Body of pancreas (tissue), 4 donors: ENCODE data around the gene ACP7. TPM values are rescaled to one million over a fixed set of nuclear protein-coding genes. Genes with fewer than 3 reads are reported as not detected.
A peak's percentile ranks its signal among the peaks of the same experiment; 100 is the strongest.

Source experiments
- ATAC-seq: fragments of 150-250 bp; one replicate; pipeline ENCODE4 v1.9.1; 2016
- DNase-seq, 4 donors: peaks; one replicate each; pipeline ENCODE4 v3.0.0-alpha.2; 2019
- H3K27ac ChIP-seq, 4 donors: fragments of 200-600 bp; sonication (generic); 1 replicate in 3 of 4; 2 replicates in 1 of 4; pipeline versions ENCODE4 v1.5.1 to v1.6.1; 2016 to 2019; ENCODE audit warnings: mild to moderate bottlenecking in 1 of 4, mixed read lengths in 1 of 4, moderate library complexity in 1 of 4
- H3K27me3 ChIP-seq, 2 donors: fragments of 200-600 bp; sonication (generic); one replicate each; pipeline ENCODE4 v1.6.0; 2016; ENCODE audit warnings: mild to moderate bottlenecking in 1 of 2
- H3K36me3 ChIP-seq, 2 donors: fragments of 200-600 bp; sonication (generic); replicated peaks in 1 of 2; 2 replicates each; pipeline ENCODE4 v1.5.1; 2016; ENCODE audit warnings: low read depth in 2 of 2; ENCODE audit not compliant: insufficient read depth in 1 of 2
- H3K4me1 ChIP-seq: fragments of 200-600 bp; sonication (generic); one replicate; pipeline ENCODE4 v1.6.0; 2016
- H3K4me3 ChIP-seq, 2 donors: fragments of 200-600 bp; sonication (generic); 1 replicate in 1 of 2; 2 replicates in 1 of 2; pipeline ENCODE4 v1.5.1; 2016 to 2019
- H3K9me3 ChIP-seq, 3 donors: fragments of 200-600 bp; sonication (generic); 1 replicate in 2 of 3; 2 replicates in 1 of 3; pipeline ENCODE4 v1.5.1; 2016
- CTCF ChIP-seq, 7 experiments: fragments of 450-650 bp in 4 of 7; fragments of 200-600 bp in 3 of 7; sonication (generic) in 3 of 7; IDR thresholded peaks; one replicate each; pipeline ENCODE4 v1.5.1; 2016 to 2019; ENCODE audit warnings: antibody characterized with exemption in 7 of 7
- POLR2A ChIP-seq, 3 donors: fragments of 450-650 bp; IDR thresholded peaks; one replicate each; pipeline ENCODE4 v1.6.1; 2016; ENCODE audit warnings: antibody characterized with exemption in 3 of 3, mild to moderate bottlenecking in 2 of 3
- WGBS, 2 donors: methylation state at CpG; one replicate each; pipeline ENCODE4 v1.1.5; 2017; 5-methylcytosine and 5-hydroxymethylcytosine counted together
- intact Hi-C: fragments of 100-400 bp; cut with DNase I; formaldehyde crosslinking; loops from one replicate; pipeline ENCODE4 v1.15.1; 2023
- total RNA-seq, 2 donors: library from RNA; depleted of rRNA; stranded (reverse); fragments of >200 nt; gene quantifications; one replicate each; pipeline ENCODE4 v1.1.0, GENCODE V29; 2016

ACP7 gene
- total RNA-seq, 2 donors from 2014 or later: not detected

GRCh38 chr19:39145180-39145953 is 61.2 kb downstream of the ACP7 start:
- 40 to 48% methylated on average over 11 to 26 of the region's 26 CpGs for WGBS, 2 donors
- peak; percentile 57 for ATAC-seq
- Histone ChIP-seq H3K27me3 (no peaks in the 10 kb centered on the region), H3K36me3 (no peaks in the 10 kb centered on the region), H3K27ac (peak overlapping the region; percentile 71 to 84 (median 76)), H3K4me3 (no peak overlapping the region), H3K4me1 (peaks cover 51% of the 10 kb centered on the region), H3K9me3 (no peaks in the 10 kb centered on the region)
- TF ChIP-seq CTCF (IDR thresholded peaks at IDR 0.05): no peak
- no peak for TF ChIP-seq POLR2A (IDR thresholded peaks at IDR 0.05)
- peak in 3 of 4 donors; percentile 31 to 67 (median 63) for DNase-seq
- intact Hi-C loops: no loop called here

GRCh38 chr19:39146091-39146490 is 61.9 kb downstream of the ACP7 start:
- no peak overlapping the region for H3K4me3 ChIP-seq
- no peak for ATAC-seq
- TF ChIP-seq POLR2A (IDR thresholded peaks at IDR 0.05): no peak
- no peak for TF ChIP-seq CTCF (IDR thresholded peaks at IDR 0.05)
- no peaks in the 10 kb centered on the region for H3K9me3 ChIP-seq
- peaks cover 44% of the 10 kb centered on the region for H3K4me1 ChIP-seq
- no peak for DNase-seq
- intact Hi-C loops: no loop called here
- peak overlapping the region; percentile 71 to 84 (median 76) for H3K27ac ChIP-seq
- WGBS, 2 donors: 95% methylated on average over 1 of the region's 1 CpG
- no peaks in the 10 kb centered on the region for H3K36me3 ChIP-seq
- H3K27me3 ChIP-seq: no peaks in the 10 kb centered on the region

- Histone ChIP-seq H3K4me3 (no peak overlapping the region), H3K27me3 (no peaks in the 10 kb centered on the region), H3K36me3 (no peaks in the 10 kb centered on the region), H3K27ac (peak overlapping the region; percentile 71 to 84 (median 76)), H3K9me3 (no peaks in the 10 kb centered on the region), H3K4me1 (peaks cover 44% of the 10 kb centered on the region)
- DNase-seq: no peak
- intact Hi-C loops: no loop called here
- ATAC-seq: no peak
- TF ChIP-seq CTCF (IDR thresholded peaks at IDR 0.05) (no peak), POLR2A (IDR thresholded peaks at IDR 0.05) (no peak)
- WGBS, 2 donors: 76 to 79% methylated on average over 7 of the region's 7 CpGs
These were observed 62.7 kb downstream of the ACP7 start for GRCh38 chr19:39146686-39147450.

- TF ChIP-seq CTCF (IDR thresholded peaks at IDR 0.05) (no peak), POLR2A (IDR thresholded peaks at IDR 0.05) (no peak)
- WGBS, 2 donors: 93% methylated on average over 3 of the region's 3 CpGs
- no peak overlapping the region for H3K4me3 ChIP-seq
- no peak overlapping the region for H3K27ac ChIP-seq
- H3K27me3 ChIP-seq: no peaks in the 10 kb centered on the region
- intact Hi-C loops: no loop called here
- no peaks in the 10 kb centered on the region for H3K36me3 ChIP-seq
- no peaks in the 10 kb centered on the region for H3K9me3 ChIP-seq
- ATAC-seq: no peak
- no peak for DNase-seq
- H3K4me1 ChIP-seq: peaks cover 40% of the 10 kb centered on the region
These were observed 63.3 kb downstream of the ACP7 start for GRCh38 chr19:39147480-39147879.
